ENCODE measurements around the gene LMCD1. TPM values are rescaled to one million over a fixed set of nuclear protein-coding genes. Genes with fewer than 3 reads are reported as not detected.

Gene LMCD1
- total and polyA plus RNA-seq, 7 donors, result 6.5 to 49.3 (median 16.2) TPM

DNA sequence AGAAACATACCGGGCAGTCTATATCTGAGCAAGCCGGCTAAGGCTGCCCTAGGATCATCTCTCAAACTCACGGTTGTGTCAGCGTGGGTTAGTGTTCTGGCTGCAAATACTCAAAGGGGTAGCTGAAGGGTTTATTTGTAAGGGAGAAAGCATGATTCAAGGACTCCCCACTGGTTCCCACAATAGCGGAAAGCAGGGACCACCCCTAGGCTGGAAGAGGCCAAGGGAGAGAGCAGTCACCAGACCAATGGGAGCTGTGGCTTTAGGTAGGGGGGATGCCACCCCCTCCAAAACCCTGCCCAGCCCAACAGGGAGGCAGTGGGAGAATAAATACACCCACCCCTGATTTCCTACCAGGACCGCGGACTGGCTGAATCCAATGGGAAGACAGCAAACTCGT is 7.3 kb upstream of the LMCD1 start:
- Histone ChIP-seq H3K27me3 (no peaks in the 10 kb centered on the region), H3K4me3 (no peak overlapping the region), H3K27ac (no peak overlapping the region), H3K9me3 (no peaks in the 10 kb centered on the region), H3K4me1 (peaks cover 0 to 12% (median under 1%) of the 10 kb centered on the region in 4 donors), H3K36me3 (no peaks in the 10 kb centered on the region)
- intact Hi-C loops (cut with DNase I), result no loop called here
- DNase-seq, result no peak
- 97 to 98% methylated on average over 8 of the region's 8 CpGs for WGBS, 2 donors
- TF ChIP-seq POLR2AphosphoS5 (IDR thresholded peaks at IDR 0.05), result no peak
- TF ChIP-seq, protein P1, sequence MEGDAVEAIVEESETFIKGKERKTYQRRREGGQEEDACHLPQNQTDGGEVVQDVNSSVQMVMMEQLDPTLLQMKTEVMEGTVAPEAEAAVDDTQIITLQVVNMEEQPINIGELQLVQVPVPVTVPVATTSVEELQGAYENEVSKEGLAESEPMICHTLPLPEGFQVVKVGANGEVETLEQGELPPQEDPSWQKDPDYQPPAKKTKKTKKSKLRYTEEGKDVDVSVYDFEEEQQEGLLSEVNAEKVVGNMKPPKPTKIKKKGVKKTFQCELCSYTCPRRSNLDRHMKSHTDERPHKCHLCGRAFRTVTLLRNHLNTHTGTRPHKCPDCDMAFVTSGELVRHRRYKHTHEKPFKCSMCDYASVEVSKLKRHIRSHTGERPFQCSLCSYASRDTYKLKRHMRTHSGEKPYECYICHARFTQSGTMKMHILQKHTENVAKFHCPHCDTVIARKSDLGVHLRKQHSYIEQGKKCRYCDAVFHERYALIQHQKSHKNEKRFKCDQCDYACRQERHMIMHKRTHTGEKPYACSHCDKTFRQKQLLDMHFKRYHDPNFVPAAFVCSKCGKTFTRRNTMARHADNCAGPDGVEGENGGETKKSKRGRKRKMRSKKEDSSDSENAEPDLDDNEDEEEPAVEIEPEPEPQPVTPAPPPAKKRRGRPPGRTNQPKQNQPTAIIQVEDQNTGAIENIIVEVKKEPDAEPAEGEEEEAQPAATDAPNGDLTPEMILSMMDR (IDR thresholded peaks at IDR 0.05), result no peak
- TF ChIP-seq POLR2A (IDR thresholded peaks at IDR 0.05), result no peak
- no peak for TF ChIP-seq EP300 (IDR thresholded peaks at IDR 0.05)

DNA sequence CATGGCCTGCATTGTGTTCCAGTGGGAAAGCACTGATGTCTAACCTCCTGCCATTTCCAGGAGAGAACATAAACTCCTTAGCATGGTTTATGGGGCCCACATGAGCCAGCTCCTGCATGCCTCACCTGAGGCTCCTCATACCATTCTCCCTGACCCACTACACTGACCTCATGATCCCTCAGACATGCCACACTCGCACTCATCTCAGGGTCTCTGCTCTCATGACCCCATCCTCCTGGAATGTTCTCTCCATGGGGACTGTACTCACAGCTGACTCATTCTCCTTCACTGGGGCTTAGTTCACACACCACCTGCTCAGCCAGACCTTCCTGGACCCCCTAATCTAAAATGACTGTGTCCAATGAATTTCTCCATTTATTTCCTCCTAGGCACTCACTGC is 4.0 kb upstream of the LMCD1 start:
- intact Hi-C loops (cut with DNase I), result no loop called here
- no peaks in the 10 kb centered on the region for H3K27me3 ChIP-seq
- 91 to 99% methylated on average over 1 of the region's 1 CpG for WGBS, 2 donors
- no peaks in the 10 kb centered on the region for H3K9me3 ChIP-seq
- H3K27ac ChIP-seq, result no peak overlapping the region
- DNase-seq, result no peak
- peaks cover 0 to 15% (median 11%) of the 10 kb centered on the region in 4 donors for H3K4me1 ChIP-seq
- TF ChIP-seq POLR2A (IDR thresholded peaks at IDR 0.05), result no peak
- no peaks in the 10 kb centered on the region for H3K36me3 ChIP-seq
- no peak overlapping the region for H3K4me3 ChIP-seq

DNA sequence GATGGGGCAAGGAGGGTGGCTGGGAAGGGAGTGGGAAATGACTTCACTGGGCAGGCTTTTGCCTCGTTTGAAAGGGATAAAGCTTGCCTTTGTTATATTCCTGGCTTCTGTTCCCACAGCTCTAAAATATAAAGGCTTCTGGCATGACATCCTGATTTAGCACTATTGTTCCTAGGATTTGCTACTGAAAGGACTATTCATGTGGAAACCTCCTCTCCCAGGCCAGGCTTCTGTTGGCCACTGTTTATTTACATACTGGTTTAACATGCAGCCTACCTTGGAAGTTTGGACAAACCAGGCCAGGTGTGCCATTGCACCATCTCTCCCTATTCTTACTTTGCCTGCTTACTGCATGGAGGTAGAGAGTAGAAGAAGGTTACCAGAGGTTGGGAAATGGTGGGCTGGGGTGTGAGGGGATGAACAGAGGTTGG is 2.4 kb upstream of the LMCD1 start:
- no peak overlapping the region for H3K4me3 ChIP-seq
- H3K36me3 ChIP-seq, result no peaks in the 10 kb centered on the region
- DNase-seq, result no peak
- H3K27me3 ChIP-seq, result no peaks in the 10 kb centered on the region
- peak overlapping the region in 2 of 4 donors; percentile 16 to 86 for H3K27ac ChIP-seq
- intact Hi-C loops (cut with DNase I), result no loop called here
- H3K4me1 ChIP-seq, result peaks cover 0 to 15% (median 11%) of the 10 kb centered on the region in 4 donors
- 8 to 41% methylated on average over 1 of the region's 1 CpG for WGBS, 2 donors
- H3K9me3 ChIP-seq, result no peaks in the 10 kb centered on the region
- TF ChIP-seq POLR2A (IDR thresholded peaks at IDR 0.05) (no peak), EP300 (IDR thresholded peaks at IDR 0.05) (no peak), POLR2AphosphoS5 (IDR thresholded peaks at IDR 0.05) (peak in 1 of 4 donors; percentile 33)
- TF ChIP-seq, protein P1 (IDR thresholded peaks at IDR 0.05), result no peak

DNA sequence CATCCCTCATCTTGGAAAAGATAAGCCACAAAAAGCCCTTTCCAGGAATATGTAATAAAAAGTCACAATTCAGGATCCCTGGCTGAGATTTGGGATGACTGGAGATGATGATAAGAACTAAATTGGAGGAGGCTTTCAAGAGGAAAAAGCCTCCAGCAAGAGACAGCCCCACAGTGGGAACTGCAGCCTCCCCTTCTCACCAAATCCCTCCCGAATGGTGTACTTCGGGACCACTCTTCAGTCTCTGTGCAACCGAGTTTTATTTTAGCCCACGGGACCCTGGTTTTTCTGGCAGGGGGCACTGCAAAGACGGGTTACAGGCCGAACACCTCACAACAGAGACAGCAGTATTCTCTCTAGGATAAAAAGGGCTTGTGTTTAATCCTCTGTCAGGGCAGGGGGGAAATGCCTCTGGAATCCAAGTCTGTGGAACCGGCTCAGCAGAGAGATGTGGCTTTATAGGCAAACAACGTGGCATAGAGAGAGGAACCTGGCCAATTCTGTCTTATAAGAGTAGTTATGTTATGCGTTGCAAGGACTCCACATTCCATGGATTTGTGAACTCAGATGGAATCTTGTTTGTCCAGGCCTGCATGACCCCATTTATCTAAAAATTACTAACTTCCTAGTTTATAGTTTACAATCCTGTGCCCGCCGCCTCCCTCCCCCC is 1.2 kb upstream of the LMCD1 start:
- Histone ChIP-seq H3K4me1 (peaks cover 0 to 20% (median 13%) of the 10 kb centered on the region in 4 donors), H3K9me3 (no peaks in the 10 kb centered on the region), H3K27me3 (no peaks in the 10 kb centered on the region), H3K27ac (peak overlapping the region; percentile 80 to 86 (median 82)), H3K4me3 (peak overlapping the region in 2 of 4 donors; percentile 47 to 54), H3K36me3 (no peaks in the 10 kb centered on the region)
- intact Hi-C loops (cut with DNase I), result loop anchor here (5.0 kb wide), 1 partner anchor 58 kb away; no protein-coding TSS in a partner anchor
- WGBS, 2 donors, result 37 to 54% methylated on average over 11 of the region's 11 CpGs
- TF ChIP-seq, protein P1 (IDR thresholded peaks at IDR 0.05), result no peak
- TF ChIP-seq POLR2A (IDR thresholded peaks at IDR 0.05) (no peak), POLR2AphosphoS5 (IDR thresholded peaks at IDR 0.05) (no peak), EP300 (IDR thresholded peaks at IDR 0.05) (no peak)
- no peak for DNase-seq

DNA sequence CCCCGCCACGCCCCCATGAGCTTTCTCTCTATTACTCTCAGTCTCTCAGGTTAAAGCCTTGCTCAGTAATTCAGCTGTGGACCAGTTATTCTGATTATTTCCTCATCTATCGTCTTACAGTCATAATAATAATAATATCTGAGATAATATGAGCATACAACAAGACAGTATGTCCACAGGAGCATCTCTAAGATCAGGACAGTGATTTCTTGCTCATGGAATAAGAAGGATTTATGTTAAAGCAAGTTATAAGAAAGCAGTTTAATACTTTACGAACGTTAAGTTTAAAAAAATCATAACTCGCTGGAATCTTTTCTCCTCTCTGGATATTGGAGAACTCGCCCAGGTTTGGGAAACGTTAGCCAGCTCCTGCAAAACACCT is 643 bp upstream of the LMCD1 start:
- WGBS, 2 donors, result 3 to 20% methylated on average over 8 of the region's 8 CpGs
- H3K9me3 ChIP-seq, result no peaks in the 10 kb centered on the region
- TF ChIP-seq, protein P1 (IDR thresholded peaks at IDR 0.05), result no peak
- H3K4me1 ChIP-seq, result peaks cover 0 to 25% (median 18%) of the 10 kb centered on the region in 4 donors
- H3K36me3 ChIP-seq, result no peaks in the 10 kb centered on the region
- H3K27ac ChIP-seq, result peak overlapping the region; percentile 80 to 86 (median 82)
- H3K4me3 ChIP-seq, result peak overlapping the region; percentile 31 to 56 (median 50)
- intact Hi-C loops (cut with DNase I), result loop anchor here (5.0 kb wide), 1 partner anchor 59 kb away; no protein-coding TSS in a partner anchor
- no peak for DNase-seq
- H3K27me3 ChIP-seq, result no peaks in the 10 kb centered on the region

Measured in sigmoid colon (tissue), 7 donors.